Immature natural killer cell (primary cell): ENCODE results near the gene ERICH6B. TPM values are rescaled to one million over a fixed set of nuclear protein-coding genes. Genes with fewer than 3 reads are reported as not detected.
"Not testable (repeated sequence)": the region's sequence is repeated elsewhere in the genome, so short reads cannot be mapped to it uniquely, and the experiment has no call there.

ENCODE experiments used
- DNase-seq, 3 donors: peaks; one replicate each; pipeline ENCODE4 v3.0.0; 2022; ENCODE audit warnings: mixed read lengths in 1 of 3
- H3K27ac Mint-ChIP-seq, 6 donors: one replicate each; pipeline ENCODE4 v1.8.0; 2020; ENCODE audit warnings: mixed read lengths in 6 of 6, mild to moderate bottlenecking in 5 of 6, inconsistent platforms in 4 of 6, moderate library complexity in 3 of 6
- H3K27me3 Mint-ChIP-seq, 3 donors: one replicate each; pipeline ENCODE4 v1.8.0; 2020 to 2021; ENCODE audit warnings: low read depth in 3 of 3, mild to moderate bottlenecking in 3 of 3, mixed read lengths in 3 of 3, moderate library complexity in 3 of 3, inconsistent platforms in 1 of 3
- H3K36me3 Mint-ChIP-seq, 3 donors: one replicate each; pipeline ENCODE4 v1.8.0; 2020; ENCODE audit warnings: mixed read lengths in 3 of 3, inconsistent platforms in 2 of 3, mild to moderate bottlenecking in 2 of 3
- H3K4me1 Mint-ChIP-seq, 2 donors: one replicate each; pipeline ENCODE4 v1.8.0; 2020; ENCODE audit warnings: inconsistent platforms in 2 of 2, mild to moderate bottlenecking in 2 of 2, mixed read lengths in 2 of 2, moderate library complexity in 1 of 2
- H3K4me3 Mint-ChIP-seq, 5 donors: one replicate each; pipeline ENCODE4 v1.8.0; 2020; ENCODE audit warnings: mild to moderate bottlenecking in 5 of 5, mixed read lengths in 5 of 5, inconsistent platforms in 3 of 5, moderate library complexity in 3 of 5
- H3K9me3 Mint-ChIP-seq, 6 donors: one replicate each; pipeline ENCODE4 v1.8.0; 2020; ENCODE audit warnings: mild to moderate bottlenecking in 6 of 6, mixed read lengths in 6 of 6, inconsistent platforms in 4 of 6, moderate library complexity in 3 of 6
- polyA plus RNA-seq, 3 donors: library from polyadenylated mRNA; unstranded; fragments of 300-500 nt; fragmentation: Illumina TruSeq; gene quantifications; one replicate each; pipeline ENCODE4 v1.2.3, GENCODE V29; 2021

ERICH6B gene
- polyA plus RNA-seq: under 1 TPM in 1 of 3 donors, not detected in 2; 0.50 TPM

DNA sequence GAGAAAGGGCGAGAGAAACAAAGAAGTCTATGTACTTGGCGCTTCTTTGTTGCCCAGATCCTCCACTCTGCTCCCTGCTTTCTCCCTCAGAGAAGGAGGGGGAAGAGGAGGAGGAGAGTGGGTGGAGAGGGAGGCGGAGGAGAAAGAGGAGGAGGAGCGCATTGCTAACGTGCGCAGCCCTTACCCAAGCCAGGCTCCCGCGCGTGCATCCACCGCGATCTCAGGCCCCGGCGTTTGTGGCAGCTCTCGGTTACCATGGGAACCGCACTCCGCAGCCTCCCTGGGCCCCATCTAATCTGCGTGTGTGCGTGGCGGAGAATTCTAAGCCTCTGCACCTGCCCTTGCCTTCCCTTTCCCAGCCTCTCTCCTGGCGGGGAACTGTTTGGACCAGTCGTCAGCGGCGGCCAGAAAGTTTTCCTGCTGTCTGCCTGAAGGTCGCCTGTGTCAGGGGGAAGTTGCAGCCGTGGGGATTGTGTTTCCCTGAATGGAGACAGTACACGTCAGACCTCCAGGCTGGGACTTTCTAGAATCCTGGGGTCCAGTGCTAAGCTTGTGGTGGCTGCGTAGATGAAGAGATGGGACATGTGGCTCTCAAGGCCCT lies at the start of gene ERICH6B:
Gene ERICH6B, minus strand, starts transcription at position 239 of the 601 bp plus-strand sequence. CDS start 18,734 bp downstream, outside the sequence.
- peaks cover 7 to 30% (median 23%) of the 10 kb centered on the region in 3 donors for H3K27me3 Mint-ChIP-seq
- H3K4me3 Mint-ChIP-seq: no peak within 1 kb of the TSS
- H3K36me3 Mint-ChIP-seq: no peaks in the 10 kb centered on the region
- no peak for DNase-seq
- no peak within 1 kb of the TSS for H3K27ac Mint-ChIP-seq
- no peaks in the 10 kb centered on the region for H3K4me1 Mint-ChIP-seq
- H3K9me3 Mint-ChIP-seq: peaks cover 0 to 1% (median 0%) of the 10 kb centered on the region in 6 donors

DNA sequence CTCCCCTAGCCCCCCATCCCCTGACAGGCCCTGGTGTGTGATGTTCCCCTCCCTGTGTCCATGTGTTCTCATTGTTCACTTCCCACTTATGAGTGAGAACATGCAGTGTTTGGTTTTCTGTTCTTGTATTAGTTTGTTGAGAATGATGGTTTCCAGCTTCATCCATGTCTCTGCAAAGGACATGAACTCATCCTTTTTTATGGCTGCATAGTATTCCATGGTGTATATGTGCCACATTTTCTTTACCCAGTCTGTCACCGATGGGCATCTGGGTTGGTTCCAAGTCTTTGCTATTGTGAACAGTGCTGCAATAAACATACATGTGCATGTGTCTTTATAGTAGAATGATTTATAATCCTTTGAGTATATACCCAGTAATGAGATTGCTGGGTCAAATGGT lies 47.4 kb upstream of the ERICH6B start:
- H3K27me3 Mint-ChIP-seq, H3K9me3 Mint-ChIP-seq, H3K36me3 Mint-ChIP-seq, H3K4me3 Mint-ChIP-seq, H3K4me1 Mint-ChIP-seq, H3K27ac Mint-ChIP-seq, DNase-seq: not testable (repeated sequence)

DNA sequence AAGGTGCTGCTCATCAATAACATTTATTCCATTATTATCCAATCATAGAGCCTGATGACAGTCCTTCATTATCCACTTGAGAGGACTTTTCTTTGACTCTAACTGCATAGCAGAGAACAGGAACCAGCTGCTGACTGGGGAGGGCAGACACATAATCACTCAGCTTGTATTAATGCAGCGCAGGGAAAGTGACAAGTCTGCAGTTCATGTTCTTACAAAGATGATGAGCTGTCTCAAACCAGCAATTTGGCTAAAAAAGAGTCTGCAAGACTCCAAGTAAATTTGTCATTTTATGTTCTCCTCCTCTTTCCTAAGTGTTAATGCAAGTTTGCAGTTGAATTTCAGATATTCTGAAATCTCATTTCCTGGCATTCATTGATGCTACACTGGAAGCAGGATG lies 46.6 kb upstream of the ERICH6B start:
- H3K9me3 Mint-ChIP-seq: peaks cover 0 to 7% (median 0%) of the 10 kb centered on the region in 6 donors
- no peak overlapping the region for H3K27ac Mint-ChIP-seq
- peaks cover 0 to 4% (median 3%) of the 10 kb centered on the region in 3 donors for H3K27me3 Mint-ChIP-seq
- no peak for DNase-seq
- no peaks in the 10 kb centered on the region for H3K36me3 Mint-ChIP-seq
- H3K4me3 Mint-ChIP-seq: no peak overlapping the region
- no peaks in the 10 kb centered on the region for H3K4me1 Mint-ChIP-seq

DNA sequence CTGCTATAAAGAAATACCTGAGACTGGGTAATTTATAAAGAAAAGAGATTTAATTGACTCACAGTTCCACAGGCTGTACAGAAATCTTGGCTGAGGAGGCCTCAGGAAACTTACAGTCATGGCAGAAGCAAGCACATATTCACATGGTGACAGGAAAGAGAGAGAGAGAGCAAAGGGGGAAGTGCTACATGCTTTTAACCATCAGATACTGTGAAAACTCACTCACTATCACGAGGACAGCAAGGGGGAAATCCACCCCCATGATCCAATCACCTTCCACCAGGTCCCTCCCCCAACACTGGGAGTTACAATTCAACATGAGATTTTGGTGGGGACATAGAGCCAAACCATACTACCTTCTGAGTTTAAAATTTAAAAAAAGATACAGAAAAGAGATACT lies 44.9 kb upstream of the ERICH6B start:
- H3K27ac Mint-ChIP-seq, H3K27me3 Mint-ChIP-seq, H3K9me3 Mint-ChIP-seq, H3K4me1 Mint-ChIP-seq, H3K4me3 Mint-ChIP-seq, H3K36me3 Mint-ChIP-seq, DNase-seq: not testable (repeated sequence)

- DNase-seq: no peak
- no peak overlapping the region for H3K4me3 Mint-ChIP-seq
- H3K27ac Mint-ChIP-seq: no peak overlapping the region
- peaks cover 0 to 7% (median 0%) of the 10 kb centered on the region in 6 donors for H3K9me3 Mint-ChIP-seq
- H3K4me1 Mint-ChIP-seq: no peaks in the 10 kb centered on the region
- peaks cover 0 to 4% (median 0%) of the 10 kb centered on the region in 3 donors for H3K27me3 Mint-ChIP-seq
- no peaks in the 10 kb centered on the region for H3K36me3 Mint-ChIP-seq
Measured at GRCh38 chr13:45659536-45659935, 44.0 kb upstream of the ERICH6B start.

GRCh38 chr13:45658586-45659235 lies 43.2 kb upstream of the ERICH6B start:
- Mint-ChIP-seq H3K4me3 (no peak overlapping the region), H3K9me3 (peaks cover 0 to 7% (median 0%) of the 10 kb centered on the region in 6 donors), H3K27ac (no peak overlapping the region), H3K36me3 (no peaks in the 10 kb centered on the region), H3K4me1 (no peaks in the 10 kb centered on the region), H3K27me3 (peaks cover 0 to 4% (median 0%) of the 10 kb centered on the region in 3 donors)
- no peak for DNase-seq

DNA sequence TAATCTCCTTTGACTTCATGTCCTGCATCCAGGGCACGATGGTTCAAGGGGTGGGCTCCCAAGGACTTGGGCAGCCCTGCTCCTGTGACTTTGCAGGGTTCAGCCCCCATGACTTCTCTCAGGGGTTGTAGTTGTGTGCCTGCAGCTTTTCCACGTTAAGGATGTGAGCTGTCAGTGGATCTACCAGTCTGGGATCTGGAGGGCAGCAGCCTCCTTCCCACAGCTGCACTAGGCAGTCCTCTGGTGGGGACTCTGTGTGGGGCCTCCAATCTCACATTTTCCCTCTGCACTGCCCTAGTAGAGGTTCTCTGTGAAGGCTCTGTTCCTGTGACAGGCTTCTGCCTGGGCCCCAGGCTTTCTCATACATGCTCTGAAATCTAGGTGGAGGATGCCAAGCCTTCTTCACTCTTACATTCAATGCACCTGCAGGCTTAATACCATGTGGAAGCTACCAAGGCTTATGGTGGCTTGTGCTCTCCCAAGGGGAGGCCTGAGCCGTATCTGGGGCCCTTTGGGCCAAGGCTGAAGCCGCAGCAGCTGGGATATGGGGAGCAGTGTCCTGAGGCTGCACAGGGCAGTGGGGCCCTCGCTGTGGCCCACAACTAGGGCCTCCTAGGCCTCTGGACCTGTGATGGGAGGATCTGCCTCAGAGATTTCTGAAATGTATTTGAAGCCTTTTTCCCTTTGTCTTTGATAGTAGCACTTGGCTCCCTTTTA lies 39.3 kb upstream of the ERICH6B start:
- H3K4me1 Mint-ChIP-seq: no peaks in the 10 kb centered on the region
- no peak for DNase-seq
- no peaks in the 10 kb centered on the region for H3K36me3 Mint-ChIP-seq
- no peak overlapping the region for H3K4me3 Mint-ChIP-seq
- H3K27ac Mint-ChIP-seq: no peak overlapping the region
- H3K9me3 Mint-ChIP-seq: no peaks in the 10 kb centered on the region
- H3K27me3 Mint-ChIP-seq: peaks cover 0 to 5% (median 0%) of the 10 kb centered on the region in 3 donors

DNA sequence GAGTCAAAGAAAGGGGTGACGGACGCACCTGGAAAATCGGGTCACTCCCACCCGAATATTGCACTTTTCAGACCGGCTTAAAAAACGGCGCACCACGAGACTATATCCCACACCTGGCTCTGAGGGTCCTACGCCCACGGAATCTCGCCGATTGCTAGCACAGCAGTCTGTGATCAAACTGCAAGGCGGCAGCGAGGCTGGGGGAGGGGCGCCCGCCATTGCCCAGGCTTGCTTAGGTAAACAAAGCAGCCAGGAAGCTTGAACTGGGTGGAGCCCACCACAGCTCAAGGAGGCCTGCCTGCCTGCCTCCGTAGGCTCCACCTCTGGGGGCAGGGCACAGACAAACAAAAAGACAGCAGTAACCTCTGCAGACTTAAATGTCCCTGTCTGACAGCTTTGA lies 29.7 kb upstream of the ERICH6B start:
- H3K36me3 Mint-ChIP-seq, H3K4me3 Mint-ChIP-seq, DNase-seq, H3K4me1 Mint-ChIP-seq, H3K27ac Mint-ChIP-seq, H3K27me3 Mint-ChIP-seq: not testable (repeated sequence)
- peaks cover 0 to 14% (median 7%) of the 10 kb centered on the region in 6 donors for H3K9me3 Mint-ChIP-seq

- not testable (repeated sequence) for DNase-seq, H3K27me3 Mint-ChIP-seq, H3K4me3 Mint-ChIP-seq, H3K4me1 Mint-ChIP-seq, H3K27ac Mint-ChIP-seq, H3K36me3 Mint-ChIP-seq
- peaks cover 0 to 14% (median 7%) of the 10 kb centered on the region in 6 donors for H3K9me3 Mint-ChIP-seq
Measured at GRCh38 chr13:45642159-45642558, 26.6 kb upstream of the ERICH6B start.

GRCh38 chr13:45635291-45635690 lies 19.8 kb upstream of the ERICH6B start:
- not testable (repeated sequence) for H3K27me3 Mint-ChIP-seq, H3K36me3 Mint-ChIP-seq, H3K27ac Mint-ChIP-seq, H3K4me1 Mint-ChIP-seq, DNase-seq, H3K4me3 Mint-ChIP-seq, H3K9me3 Mint-ChIP-seq

- no peak overlapping the region for H3K27ac Mint-ChIP-seq
- H3K9me3 Mint-ChIP-seq: no peaks in the 10 kb centered on the region
- peaks cover 0 to 3% (median 0%) of the 10 kb centered on the region in 3 donors for H3K36me3 Mint-ChIP-seq
- H3K4me3 Mint-ChIP-seq: no peak overlapping the region
- peaks cover 2 to 3% (median 2%) of the 10 kb centered on the region in 3 donors for H3K27me3 Mint-ChIP-seq
- no peak for DNase-seq
- H3K4me1 Mint-ChIP-seq: no peaks in the 10 kb centered on the region
Measured at GRCh38 chr13:45630791-45631190, 15.3 kb upstream of the ERICH6B start.

DNA sequence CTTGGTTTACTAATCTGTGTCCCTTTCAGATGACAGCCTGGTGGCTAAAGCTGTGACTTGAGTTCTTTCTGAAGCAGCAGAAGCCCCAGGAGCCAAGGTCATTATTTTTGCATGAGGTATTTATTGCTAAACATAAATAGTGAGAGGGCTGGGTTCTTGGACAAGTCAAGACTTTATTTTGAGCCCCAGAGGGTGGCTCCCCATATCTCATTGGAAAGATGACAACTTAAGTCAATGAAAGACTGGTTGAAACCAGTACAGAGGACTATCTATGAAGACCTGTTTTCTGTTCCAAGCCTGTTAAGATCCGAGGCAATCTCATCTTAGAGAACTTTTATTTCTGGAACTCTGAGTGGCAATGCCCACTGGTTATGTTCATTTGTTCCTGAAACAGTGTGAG lies 14.4 kb upstream of the ERICH6B start:
- no peak overlapping the region for H3K4me3 Mint-ChIP-seq
- H3K27me3 Mint-ChIP-seq: peaks cover 0 to 3% (median 2%) of the 10 kb centered on the region in 3 donors
- no peak overlapping the region for H3K27ac Mint-ChIP-seq
- no peaks in the 10 kb centered on the region for H3K4me1 Mint-ChIP-seq
- H3K36me3 Mint-ChIP-seq: peaks cover 0 to 3% (median 0%) of the 10 kb centered on the region in 3 donors
- H3K9me3 Mint-ChIP-seq: no peaks in the 10 kb centered on the region
- DNase-seq: no peak

DNA sequence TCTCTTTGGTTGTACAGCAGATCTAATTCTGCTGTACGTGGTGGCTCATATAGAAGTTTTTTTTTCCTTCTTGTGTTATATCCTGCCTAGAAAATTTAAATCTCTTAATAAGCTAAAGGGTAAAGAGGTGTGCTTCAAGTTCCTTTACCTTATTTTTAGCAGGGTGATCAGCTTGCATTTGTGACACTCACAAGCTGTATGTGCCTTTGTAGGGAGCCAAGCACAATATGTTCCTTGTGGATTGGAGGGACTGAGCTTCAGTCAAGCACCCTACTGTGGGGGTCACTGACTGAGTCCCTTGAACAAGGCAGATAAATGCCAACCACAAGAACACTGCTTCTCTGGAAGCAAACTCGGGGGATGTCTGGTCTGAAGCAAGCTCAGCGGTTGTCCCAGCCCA lies 12.6 kb upstream of the ERICH6B start:
- no peak overlapping the region for H3K27ac Mint-ChIP-seq
- peaks cover 0 to 7% (median 3%) of the 10 kb centered on the region in 3 donors for H3K27me3 Mint-ChIP-seq
- H3K36me3 Mint-ChIP-seq: peaks cover 0 to 3% (median 0%) of the 10 kb centered on the region in 3 donors
- H3K4me1 Mint-ChIP-seq: no peaks in the 10 kb centered on the region
- no peak for DNase-seq
- no peaks in the 10 kb centered on the region for H3K9me3 Mint-ChIP-seq
- no peak overlapping the region for H3K4me3 Mint-ChIP-seq

- no peaks in the 10 kb centered on the region for H3K4me1 Mint-ChIP-seq
- no peak for DNase-seq
- peaks cover 0 to 3% (median 0%) of the 10 kb centered on the region in 3 donors for H3K36me3 Mint-ChIP-seq
- peaks cover 0 to 10% (median 3%) of the 10 kb centered on the region in 3 donors for H3K27me3 Mint-ChIP-seq
- H3K4me3 Mint-ChIP-seq: no peak overlapping the region
- no peaks in the 10 kb centered on the region for H3K9me3 Mint-ChIP-seq
- no peak overlapping the region for H3K27ac Mint-ChIP-seq
Measured at GRCh38 chr13:45627656-45628055, 12.1 kb upstream of the ERICH6B start.
